ENCODE measurements around the gene PIM2. TPM values are rescaled to one million over a fixed set of nuclear protein-coding genes. Genes with fewer than 3 reads are reported as not detected.

PIM2 gene
- total and polyA plus RNA-seq, 2 of the 13 experiments (the other 11 are each of a cell fraction or from before 2014, with no cell fraction given) = 14.4 to 15.8 TPM

DNA sequence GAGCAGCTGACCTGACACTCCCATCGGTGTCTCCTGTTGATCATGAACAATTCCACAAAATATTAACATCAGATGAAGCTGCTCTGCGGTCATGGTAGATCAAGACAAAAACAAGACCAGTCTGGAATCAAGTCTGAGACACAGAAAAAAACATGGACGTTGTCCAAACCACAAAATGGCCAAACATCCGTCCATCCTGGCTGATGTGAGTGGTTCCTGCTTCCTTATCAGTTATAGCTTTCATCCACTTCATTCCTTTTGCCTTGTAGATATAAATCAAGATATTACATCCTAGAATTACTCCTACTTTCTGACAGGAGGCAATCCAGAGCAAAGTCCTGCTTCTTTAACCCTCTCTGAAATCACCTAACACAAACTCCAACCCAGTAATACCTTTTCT is 54.6 kb downstream of the PIM2 start:
- ChIA-PET CTCF (ENCODE audit: low intra/inter-chr PET ratio, low total read pairs) (no interaction called here), POLR2A (no interaction called here)
- ATAC-seq (no peak), DNase-seq (ENCODE audit: low spot score) (peak; percentile 1), FAIRE-seq (no peak)
- Histone ChIP-seq H3K4me1 (ENCODE audit: insufficient read depth, low read length) (peaks cover 21% of the 10 kb centered on the region), H3K79me2 (ENCODE audit: insufficient read depth, low read length) (no peaks in the 10 kb centered on the region), H3K27ac (ENCODE audit: extremely low read length, insufficient read depth, low read length) (no peak overlapping the region), H3K27me3 (ENCODE audit: control insufficient read depth in 1 of 2, insufficient read depth in 2 of 2, low read length in 2 of 2) (no peaks in the 10 kb centered on the region), H3K4me3 (replicated peaks in 1 of 3; ENCODE audit: insufficient read depth in 1 of 3, low read depth in 2 of 3, low read length in 3 of 3) (no peak overlapping the region), H3K4me2 (ENCODE audit: low read depth, low read length) (no peak overlapping the region), H2AFZ (ENCODE audit: low read length) (peak overlapping the region; percentile 15), H4K20me1 (ENCODE audit: insufficient read depth, low read length) (no peaks in the 10 kb centered on the region), H3K9me3 (ENCODE audit: low read length) (no peaks in the 10 kb centered on the region), H3K9ac (ENCODE audit: insufficient read depth, low read depth, low read length) (no peak overlapping the region), H3K36me3 (replicated peaks in 1 of 2; ENCODE audit: control insufficient read depth in 1 of 2, insufficient read depth in 2 of 2, low read length in 2 of 2) (no peaks in the 10 kb centered on the region)
- BruUV-seq (replicated peaks) = no TSS peak
- WGBS (ENCODE audit: low lambda C conversion rate) = 0% methylated on average over 4 of the region's 4 CpGs
- intact Hi-C loops (cut with micrococcal nuclease; ENCODE audit: unreplicated experiment) = no loop called here
- in situ Hi-C loops (cut with HindIII; ENCODE audit: extremely low pct_ligation_motif_present, low pct_unique_long_range_greater_than_20kb) = no loop called here
- no peak for TF ChIP-seq ZNF564 (CRISPR knock-in tag; IDR thresholded peaks at IDR 0.05)
- TF ChIP-seq, protein P1, sequence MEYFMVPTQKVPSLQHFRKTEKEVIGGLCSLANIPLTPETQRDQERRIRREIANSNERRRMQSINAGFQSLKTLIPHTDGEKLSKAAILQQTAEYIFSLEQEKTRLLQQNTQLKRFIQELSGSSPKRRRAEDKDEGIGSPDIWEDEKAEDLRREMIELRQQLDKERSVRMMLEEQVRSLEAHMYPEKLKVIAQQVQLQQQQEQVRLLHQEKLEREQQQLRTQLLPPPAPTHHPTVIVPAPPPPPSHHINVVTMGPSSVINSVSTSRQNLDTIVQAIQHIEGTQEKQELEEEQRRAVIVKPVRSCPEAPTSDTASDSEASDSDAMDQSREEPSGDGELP (IDR thresholded peaks at IDR 0.05; ENCODE audit: borderline replicate concordance, low read depth) = no peak
- TF ChIP-seq AHR (CRISPR knock-in tag; IDR thresholded peaks at IDR 0.05) = no peak
- no peak for TF ChIP-seq NR2F2 (IDR thresholded peaks at IDR 0.05; ENCODE audit: borderline replicate concordance, low read depth)
- no peak for TF ChIP-seq MTF1 (CRISPR knock-in tag; IDR thresholded peaks at IDR 0.05)
- TF ChIP-seq, protein P2, sequence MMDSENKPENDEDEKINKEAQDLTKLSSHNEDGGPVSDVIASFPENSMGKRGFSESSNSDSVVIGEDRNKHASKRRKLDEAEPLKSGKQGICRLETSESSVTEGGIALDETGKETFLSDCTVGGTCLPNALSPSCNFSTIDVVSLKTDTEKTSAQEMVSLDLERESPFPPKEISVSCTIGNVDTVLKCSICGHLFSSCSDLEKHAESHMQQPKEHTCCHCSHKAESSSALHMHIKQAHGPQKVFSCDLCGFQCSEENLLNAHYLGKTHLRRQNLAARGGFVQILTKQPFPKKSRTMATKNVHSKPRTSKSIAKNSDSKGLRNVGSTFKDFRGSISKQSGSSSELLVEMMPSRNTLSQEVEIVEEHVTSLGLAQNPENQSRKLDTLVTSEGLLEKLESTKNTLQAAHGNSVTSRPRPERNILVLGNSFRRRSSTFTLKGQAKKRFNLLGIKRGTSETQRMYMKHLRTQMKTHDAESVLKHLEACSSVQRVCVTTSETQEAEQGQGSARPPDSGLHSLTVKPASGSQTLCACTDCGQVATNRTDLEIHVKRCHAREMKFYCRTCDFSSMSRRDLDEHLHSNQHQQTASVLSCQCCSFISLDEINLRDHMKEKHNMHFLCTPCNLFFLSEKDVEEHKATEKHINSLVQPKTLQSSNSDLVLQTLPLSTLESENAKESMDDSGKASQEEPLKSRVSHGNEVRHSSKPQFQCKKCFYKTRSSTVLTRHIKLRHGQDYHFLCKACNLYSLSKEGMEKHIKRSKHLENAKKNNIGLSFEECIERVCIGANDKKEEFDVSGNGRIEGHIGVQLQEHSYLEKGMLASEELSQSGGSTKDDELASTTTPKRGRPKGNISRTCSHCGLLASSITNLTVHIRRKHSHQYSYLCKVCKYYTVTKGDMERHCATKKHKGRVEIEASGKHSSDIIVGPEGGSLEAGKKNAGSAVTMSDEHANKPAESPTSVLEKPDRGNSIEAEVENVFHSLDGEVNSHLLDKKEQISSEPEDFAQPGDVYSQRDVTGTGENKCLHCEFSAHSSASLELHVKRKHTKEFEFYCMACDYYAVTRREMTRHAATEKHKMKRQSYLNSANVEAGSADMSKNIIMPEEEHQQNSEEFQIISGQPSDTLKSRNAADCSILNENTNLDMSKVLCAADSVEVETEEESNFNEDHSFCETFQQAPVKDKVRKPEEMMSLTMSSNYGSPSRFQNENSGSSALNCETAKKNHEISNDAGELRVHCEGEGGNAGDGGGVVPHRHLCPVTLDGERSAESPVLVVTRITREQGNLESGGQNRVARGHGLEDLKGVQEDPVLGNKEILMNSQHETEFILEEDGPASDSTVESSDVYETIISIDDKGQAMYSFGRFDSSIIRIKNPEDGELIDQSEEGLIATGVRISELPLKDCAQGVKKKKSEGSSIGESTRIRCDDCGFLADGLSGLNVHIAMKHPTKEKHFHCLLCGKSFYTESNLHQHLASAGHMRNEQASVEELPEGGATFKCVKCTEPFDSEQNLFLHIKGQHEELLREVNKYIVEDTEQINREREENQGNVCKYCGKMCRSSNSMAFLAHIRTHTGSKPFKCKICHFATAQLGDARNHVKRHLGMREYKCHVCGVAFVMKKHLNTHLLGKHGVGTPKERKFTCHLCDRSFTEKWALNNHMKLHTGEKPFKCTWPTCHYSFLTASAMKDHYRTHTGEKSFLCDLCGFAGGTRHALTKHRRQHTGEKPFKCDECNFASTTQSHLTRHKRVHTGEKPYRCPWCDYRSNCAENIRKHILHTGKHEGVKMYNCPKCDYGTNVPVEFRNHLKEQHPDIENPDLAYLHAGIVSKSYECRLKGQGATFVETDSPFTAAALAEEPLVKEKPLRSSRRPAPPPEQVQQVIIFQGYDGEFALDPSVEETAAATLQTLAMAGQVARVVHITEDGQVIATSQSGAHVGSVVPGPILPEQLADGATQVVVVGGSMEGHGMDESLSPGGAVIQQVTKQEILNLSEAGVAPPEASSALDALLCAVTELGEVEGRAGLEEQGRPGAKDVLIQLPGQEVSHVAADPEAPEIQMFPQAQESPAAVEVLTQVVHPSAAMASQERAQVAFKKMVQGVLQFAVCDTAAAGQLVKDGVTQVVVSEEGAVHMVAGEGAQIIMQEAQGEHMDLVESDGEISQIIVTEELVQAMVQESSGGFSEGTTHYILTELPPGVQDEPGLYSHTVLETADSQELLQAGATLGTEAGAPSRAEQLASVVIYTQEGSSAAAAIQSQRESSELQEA (CRISPR knock-in tag; IDR thresholded peaks at IDR 0.05; ENCODE audit: not compliant biosample characterization) = no peak
- TF ChIP-seq KAT8 (CRISPR knock-in tag; IDR thresholded peaks at IDR 0.05) = no peak
- TF ChIP-seq, protein P3, sequence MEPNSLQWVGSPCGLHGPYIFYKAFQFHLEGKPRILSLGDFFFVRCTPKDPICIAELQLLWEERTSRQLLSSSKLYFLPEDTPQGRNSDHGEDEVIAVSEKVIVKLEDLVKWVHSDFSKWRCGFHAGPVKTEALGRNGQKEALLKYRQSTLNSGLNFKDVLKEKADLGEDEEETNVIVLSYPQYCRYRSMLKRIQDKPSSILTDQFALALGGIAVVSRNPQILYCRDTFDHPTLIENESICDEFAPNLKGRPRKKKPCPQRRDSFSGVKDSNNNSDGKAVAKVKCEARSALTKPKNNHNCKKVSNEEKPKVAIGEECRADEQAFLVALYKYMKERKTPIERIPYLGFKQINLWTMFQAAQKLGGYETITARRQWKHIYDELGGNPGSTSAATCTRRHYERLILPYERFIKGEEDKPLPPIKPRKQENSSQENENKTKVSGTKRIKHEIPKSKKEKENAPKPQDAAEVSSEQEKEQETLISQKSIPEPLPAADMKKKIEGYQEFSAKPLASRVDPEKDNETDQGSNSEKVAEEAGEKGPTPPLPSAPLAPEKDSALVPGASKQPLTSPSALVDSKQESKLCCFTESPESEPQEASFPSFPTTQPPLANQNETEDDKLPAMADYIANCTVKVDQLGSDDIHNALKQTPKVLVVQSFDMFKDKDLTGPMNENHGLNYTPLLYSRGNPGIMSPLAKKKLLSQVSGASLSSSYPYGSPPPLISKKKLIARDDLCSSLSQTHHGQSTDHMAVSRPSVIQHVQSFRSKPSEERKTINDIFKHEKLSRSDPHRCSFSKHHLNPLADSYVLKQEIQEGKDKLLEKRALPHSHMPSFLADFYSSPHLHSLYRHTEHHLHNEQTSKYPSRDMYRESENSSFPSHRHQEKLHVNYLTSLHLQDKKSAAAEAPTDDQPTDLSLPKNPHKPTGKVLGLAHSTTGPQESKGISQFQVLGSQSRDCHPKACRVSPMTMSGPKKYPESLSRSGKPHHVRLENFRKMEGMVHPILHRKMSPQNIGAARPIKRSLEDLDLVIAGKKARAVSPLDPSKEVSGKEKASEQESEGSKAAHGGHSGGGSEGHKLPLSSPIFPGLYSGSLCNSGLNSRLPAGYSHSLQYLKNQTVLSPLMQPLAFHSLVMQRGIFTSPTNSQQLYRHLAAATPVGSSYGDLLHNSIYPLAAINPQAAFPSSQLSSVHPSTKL (CRISPR knock-in tag; IDR thresholded peaks at IDR 0.05) = no peak
- TF ChIP-seq, protein P4, sequence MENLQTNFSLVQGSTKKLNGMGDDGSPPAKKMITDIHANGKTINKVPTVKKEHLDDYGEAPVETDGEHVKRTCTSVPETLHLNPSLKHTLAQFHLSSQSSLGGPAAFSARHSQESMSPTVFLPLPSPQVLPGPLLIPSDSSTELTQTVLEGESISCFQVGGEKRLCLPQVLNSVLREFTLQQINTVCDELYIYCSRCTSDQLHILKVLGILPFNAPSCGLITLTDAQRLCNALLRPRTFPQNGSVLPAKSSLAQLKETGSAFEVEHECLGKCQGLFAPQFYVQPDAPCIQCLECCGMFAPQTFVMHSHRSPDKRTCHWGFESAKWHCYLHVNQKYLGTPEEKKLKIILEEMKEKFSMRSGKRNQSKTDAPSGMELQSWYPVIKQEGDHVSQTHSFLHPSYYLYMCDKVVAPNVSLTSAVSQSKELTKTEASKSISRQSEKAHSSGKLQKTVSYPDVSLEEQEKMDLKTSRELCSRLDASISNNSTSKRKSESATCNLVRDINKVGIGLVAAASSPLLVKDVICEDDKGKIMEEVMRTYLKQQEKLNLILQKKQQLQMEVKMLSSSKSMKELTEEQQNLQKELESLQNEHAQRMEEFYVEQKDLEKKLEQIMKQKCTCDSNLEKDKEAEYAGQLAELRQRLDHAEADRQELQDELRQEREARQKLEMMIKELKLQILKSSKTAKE (CRISPR knock-in tag; IDR thresholded peaks at IDR 0.05; ENCODE audit: borderline replicate concordance) = no peak
- TF ChIP-seq NCOA2 (CRISPR knock-in tag; IDR thresholded peaks at IDR 0.05) = no peak

Data from HepG2 (cell line).